ENCODE measurements around the gene PNLDC1.
"Not testable (repeated sequence)": the region's sequence is repeated elsewhere in the genome, so short reads cannot be mapped to it uniquely, and the experiment has no call there.

PNLDC1 gene

DNA sequence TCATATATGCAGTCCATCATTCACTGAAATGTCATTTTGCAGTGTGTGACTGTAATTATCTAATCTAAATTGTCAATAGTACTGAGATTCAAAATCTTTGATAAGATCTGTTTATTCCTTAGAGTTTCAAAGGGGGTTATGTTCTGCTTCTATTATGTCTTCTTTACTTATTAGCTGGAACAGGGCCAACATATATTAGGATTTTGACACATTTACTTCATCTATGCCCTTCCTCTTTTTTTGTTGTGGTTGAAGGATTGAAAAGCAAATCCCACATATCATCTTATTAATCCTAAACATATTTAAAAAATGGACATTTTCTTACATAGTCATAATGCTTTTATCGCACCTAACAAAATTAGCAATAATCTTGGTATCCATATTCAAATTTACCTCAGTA is 60.4 kb downstream of the PNLDC1 start:
- DNase-seq (ENCODE audit: low read depth) = no peak
- TF ChIP-seq CTCF (IDR thresholded peaks at IDR 0.05; ENCODE audit: control insufficient read depth, insufficient read depth, low read depth, low read length, missing control alignments) = no peak

GRCh38 chr6:159862103-159862502 is 62.0 kb downstream of the PNLDC1 start:
- no peak for TF ChIP-seq CTCF (IDR thresholded peaks at IDR 0.05; ENCODE audit: control insufficient read depth, insufficient read depth, low read depth, low read length, missing control alignments)
- DNase-seq (ENCODE audit: low read depth) = no peak
- H3K4me3 ChIP-seq (ENCODE audit: control insufficient read depth, low read depth, low read length) = no peak overlapping the region

More for the DNA sequence above, 60.4 kb downstream of the PNLDC1 start:
- H3K4me3 ChIP-seq (ENCODE audit: control insufficient read depth, low read depth, low read length) = no peak overlapping the region

- peak; percentile 39 for TF ChIP-seq CTCF (IDR thresholded peaks at IDR 0.05; ENCODE audit: control insufficient read depth, insufficient read depth, low read depth, low read length, missing control alignments)
- DNase-seq (ENCODE audit: low read depth) = peak; percentile 31
- not testable (repeated sequence) for H3K4me3 ChIP-seq (ENCODE audit: control insufficient read depth, low read depth, low read length)
Observed at GRCh38 chr6:159863341-159863740, 63.3 kb downstream of the PNLDC1 start.

GRCh38 chr6:159865226-159865920 is 65.3 kb downstream of the PNLDC1 start:
- TF ChIP-seq CTCF (IDR thresholded peaks at IDR 0.05; ENCODE audit: control insufficient read depth, insufficient read depth, low read depth, low read length, missing control alignments) = no peak
- H3K4me3 ChIP-seq (ENCODE audit: control insufficient read depth, low read depth, low read length) = no peak overlapping the region
- no peak for DNase-seq (ENCODE audit: low read depth)

GRCh38 chr6:159866286-159867247 is 66.5 kb downstream of the PNLDC1 start:
- no peak for DNase-seq (ENCODE audit: low read depth)
- no peak for TF ChIP-seq CTCF (IDR thresholded peaks at IDR 0.05; ENCODE audit: control insufficient read depth, insufficient read depth, low read depth, low read length, missing control alignments)
- H3K4me3 ChIP-seq (ENCODE audit: control insufficient read depth, low read depth, low read length) = no peak overlapping the region
